Stimulated activated CD8-positive, alpha-beta memory T cell treated with anti-CD3 and anti-CD28 coated beads, Interleukin-4, amount 100 ng/mL, for 24 hours (primary cell): Measurements from ENCODE around the gene BOLA3.
A peak's percentile ranks its signal among the peaks of the same experiment; 100 is the strongest.
"Not testable (repeated sequence)": the region's sequence is repeated elsewhere in the genome, so short reads cannot be mapped to it uniquely, and the experiment has no call there.

ENCODE experiments used
- DNase-seq: peaks from one replicate; pipeline ENCODE4 v3.0.0-alpha.2; 2020; ENCODE audit warnings: low read depth

BOLA3 gene

DNA sequence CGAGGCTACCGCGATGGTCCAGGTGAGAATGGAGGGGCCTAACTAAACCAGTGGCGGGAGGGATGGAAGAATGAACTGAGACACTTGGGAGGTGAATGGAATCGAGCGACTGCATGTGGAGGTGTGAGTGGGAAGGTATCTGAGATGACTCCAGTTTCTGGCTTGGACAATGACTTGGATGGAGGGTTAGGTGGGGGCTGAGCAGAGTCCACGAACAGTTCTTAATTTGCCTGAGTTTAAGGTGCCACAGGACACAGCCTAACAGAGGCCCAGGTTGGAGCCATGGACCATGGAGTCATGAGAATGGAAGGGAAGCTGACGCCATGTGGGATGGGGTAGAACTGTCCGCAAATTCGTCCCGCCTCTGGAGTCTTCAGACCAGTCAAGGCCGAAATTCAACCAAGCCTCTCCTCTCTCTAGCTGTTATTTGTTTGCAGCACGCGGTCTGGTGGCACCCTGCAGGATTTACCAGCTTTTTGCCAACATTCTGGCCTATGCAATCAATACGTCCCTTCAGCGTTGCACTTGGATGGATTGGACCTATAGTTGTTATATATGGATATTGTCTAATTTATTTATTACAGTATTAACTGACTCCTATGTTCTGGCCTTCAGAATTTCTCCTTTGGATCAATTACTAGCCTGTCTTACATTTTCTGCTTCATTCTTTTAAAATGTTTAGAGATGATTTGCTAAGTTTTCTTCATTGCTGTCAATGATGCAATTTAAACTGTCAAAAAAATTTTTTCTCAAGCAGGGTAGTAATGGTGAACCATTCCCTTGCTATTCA lies 940 bp upstream of the BOLA3 start:
- no peak for DNase-seq

DNA sequence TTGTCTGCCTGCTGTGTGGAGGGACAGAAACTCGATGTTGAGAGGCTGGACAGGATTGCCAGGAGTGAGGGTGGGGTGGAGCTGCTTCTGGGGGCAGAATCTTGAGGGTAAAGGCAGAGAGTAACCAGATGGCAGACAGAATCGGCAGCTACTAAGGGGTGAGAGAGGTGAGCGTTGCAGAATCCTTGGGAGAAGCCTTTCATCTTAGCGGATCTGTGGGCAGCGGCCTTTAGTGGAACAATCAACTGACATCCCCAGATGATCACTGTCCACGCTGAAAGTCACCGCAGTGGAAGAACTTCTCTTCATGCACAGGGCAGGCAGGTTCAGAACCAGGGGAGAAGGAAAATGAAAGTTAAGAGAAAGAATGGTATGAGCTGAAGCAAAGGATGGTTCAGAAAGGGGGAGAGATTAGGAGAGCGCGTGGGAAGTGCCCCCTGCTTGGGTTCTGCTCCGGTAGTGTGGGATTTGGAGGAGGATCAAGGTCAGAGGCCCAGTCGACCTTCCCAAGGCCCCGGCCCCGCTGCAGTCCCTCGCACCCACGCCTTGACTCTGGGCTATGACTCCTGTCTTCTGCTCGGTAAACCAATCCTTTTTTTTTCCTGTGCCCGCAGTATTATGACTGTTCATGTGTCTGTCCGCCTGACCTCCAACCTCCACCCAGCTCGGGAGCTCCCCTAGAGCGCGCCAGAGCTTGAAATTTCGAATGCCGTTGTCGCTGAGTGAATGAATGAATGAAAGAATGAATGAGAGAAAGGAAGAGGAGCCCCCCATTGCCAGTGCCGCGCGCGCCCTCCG lies 584 bp downstream of the BOLA3 start:
- DNase-seq: no peak

DNA sequence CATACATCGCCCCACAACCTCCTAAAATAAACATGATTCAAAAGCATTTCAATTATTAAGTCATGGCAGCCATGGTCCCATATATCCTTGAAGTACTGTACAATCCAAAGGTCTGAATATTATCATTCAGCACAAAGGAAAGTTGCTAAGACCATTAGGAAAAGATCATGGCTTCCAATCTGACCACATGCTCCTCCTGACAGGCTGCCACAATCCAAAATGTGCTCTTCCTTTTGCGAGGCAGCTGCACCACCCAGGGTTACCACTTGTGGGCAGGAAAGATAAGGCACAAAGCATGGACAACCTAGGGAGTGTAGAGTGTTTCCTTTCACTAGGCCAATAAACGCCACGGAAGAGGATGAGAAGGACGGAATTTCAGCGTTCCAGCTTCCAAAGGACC lies 5.4 kb downstream of the BOLA3 start:
- DNase-seq: no peak

DNA sequence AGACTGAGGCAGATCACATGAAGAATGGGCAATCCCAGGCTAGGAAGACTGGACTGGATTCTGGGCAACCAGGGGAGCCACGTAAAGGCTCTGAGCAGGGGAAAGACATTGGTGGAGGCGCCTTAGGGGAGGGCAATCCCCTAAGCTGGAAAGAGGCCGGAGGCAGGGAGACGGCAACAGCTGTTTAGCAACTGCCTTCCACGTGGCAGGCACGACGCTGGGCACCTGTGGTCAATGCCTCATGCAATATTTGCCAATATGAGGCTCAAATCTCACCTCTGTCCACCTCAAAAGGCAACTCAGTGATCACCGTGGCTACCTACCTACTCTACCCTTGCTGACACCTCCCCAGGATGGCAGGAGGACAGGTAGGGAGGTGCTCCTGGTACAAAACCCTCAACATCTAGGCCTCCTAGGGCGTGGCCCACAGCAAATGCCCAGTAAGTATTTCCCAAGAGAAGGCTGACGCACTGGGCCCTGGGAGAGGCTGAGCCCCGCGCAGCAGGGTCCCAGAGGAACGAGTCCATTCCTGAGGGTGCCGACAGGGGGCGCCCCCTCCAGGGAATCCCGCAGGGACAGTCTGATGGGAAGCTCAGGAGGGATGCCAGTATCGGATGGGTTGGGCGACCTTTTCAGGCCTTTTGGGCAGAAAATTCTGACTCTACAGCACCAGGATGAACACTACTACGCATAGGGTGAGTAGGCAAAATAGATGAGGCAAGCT lies 8.9 kb downstream of the BOLA3 start:
- no peak for DNase-seq

DNA sequence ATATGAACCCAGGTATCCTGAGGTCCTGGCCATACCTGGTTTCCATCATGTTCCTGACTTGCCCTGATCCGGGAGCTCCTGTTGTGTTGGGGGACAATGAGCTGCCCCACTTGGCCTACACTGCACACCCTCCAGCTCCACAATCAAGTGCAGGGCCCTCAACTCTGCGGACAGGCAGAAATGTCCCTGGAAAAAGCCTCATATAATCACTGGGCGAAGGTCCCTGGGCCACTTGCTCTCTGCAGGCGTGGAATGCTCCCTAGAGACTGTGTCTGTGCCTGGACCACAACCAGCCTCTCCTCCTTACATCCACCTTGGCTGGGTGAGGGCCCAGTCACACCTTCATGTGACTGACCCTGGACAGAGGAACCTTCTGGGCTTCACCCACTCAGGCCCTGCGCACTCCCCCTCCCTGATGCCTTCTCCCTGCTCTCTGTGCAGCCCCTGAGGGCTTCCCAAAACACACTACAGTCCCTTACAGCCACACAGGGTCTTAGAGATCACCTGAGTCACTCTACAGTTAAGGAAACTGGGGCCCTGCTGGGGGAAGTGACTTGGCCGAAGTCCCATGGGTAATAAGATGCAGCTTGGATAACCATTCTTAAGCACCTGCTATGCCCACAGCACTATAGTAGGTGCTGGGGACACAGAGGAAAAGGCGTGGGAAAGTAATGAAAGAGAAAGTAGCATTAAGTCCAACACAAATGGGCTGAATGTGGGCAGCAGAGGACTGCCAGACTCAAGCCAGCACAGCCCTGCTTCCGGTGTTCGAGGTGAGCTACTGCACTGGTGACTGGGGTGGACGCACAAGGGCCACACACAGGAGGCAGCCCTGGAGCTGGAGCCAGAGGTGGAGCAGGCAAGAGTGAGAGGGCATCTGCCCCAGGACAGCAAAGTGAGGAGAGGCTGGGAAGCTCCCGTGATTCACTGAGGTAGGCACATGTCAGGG lies 9.8 kb downstream of the BOLA3 start:
- no peak for DNase-seq

DNA sequence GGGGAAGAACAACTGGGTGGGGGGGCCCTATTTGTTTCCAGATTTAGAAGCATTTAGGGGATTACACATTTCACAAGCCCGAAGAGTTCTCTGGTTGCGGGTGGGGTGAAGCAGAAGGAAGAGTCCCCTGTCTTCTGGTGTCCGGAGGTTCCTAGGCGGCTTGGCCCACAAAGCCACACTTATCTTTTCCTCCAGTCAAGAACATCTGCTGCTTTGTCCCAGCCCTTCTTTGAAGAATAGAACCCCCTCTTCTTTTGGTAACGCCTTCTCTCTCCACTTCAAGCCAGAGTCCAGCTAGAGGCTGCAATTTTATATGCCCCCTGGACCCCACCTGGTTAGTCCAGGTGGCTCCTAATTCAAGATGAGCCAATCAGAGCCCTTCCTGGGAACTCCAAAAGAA lies 15.8 kb downstream of the BOLA3 start:
- DNase-seq: no peak

DNA sequence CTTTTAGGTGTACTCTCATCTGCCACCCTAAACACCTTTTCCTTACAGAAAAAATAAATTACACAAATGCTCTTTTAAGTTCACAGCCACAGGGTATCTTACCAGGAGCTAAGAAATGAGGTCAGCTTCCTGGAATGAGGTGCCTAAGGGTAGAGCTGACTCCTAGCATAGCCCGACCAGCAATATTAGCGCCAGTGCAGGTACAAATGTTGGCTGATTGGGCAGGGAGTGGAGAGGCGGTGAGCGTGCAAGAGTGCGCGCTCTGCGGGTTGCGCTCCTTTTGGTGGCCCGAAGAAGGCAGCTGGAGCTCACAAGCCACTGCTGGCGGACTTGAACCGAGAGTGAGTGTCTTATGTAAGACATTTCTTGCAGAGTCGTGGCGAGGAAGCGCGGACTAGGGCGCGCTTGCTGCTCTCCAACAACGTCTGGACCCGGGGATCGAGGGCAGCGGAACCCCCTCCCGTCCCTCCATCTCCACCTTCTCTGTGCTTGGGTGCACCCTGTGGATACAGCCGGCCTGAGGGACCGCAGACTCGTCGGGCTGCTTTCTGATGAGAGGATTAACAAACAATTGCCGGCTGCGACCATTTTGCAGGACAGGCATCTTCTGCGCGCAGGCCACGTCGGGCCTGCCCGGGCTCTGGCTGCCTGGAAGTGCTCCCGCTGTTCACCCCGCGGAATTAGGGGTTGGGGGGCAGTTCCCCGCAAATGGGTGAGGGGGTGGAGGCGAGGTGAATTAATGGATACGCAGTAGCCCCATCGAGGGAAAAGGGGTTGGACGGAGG lies 17.3 kb downstream of the BOLA3 start:
- no peak for DNase-seq

DNA sequence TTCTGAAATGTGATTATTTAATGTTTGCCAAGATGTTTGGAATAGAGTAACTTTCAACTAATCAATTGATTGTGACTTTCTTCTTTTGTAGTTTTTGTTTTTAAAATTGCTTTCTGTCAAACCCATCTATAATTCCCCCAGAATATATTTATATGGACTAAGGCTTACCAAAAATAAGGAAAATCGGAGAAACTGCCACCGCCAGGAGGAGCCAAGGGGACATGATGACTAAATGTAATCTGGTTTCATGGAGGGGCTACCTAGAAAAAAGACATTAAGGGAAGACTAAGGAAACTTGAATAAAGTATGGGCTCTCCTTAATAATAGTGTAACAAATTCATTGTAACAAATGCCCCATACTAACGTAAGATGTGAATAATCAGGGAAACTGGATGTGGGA lies 19.5 kb downstream of the BOLA3 start:
- no peak for DNase-seq

DNA sequence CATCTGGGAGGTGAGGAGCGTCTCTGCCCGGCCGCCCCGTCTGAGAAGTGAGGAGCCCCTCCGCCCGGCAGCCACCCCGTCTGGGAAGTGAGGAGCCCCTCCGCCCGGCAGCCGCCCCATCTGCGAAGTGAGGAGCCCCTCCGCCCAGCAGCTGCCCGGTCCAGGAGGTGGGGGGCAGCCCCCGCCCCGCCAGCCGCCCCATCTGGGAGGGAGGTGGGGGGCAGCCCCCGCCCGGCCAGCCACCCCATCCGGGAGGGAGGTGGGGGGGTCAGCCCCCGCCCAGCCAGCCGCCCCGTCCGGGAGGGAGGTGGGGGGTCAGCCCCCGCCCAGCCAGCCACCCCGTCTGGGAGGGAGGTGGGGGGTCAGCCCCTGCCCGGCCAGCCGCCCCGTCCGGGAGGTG lies 23.8 kb downstream of the BOLA3 start:
- DNase-seq: not testable (repeated sequence)

DNA sequence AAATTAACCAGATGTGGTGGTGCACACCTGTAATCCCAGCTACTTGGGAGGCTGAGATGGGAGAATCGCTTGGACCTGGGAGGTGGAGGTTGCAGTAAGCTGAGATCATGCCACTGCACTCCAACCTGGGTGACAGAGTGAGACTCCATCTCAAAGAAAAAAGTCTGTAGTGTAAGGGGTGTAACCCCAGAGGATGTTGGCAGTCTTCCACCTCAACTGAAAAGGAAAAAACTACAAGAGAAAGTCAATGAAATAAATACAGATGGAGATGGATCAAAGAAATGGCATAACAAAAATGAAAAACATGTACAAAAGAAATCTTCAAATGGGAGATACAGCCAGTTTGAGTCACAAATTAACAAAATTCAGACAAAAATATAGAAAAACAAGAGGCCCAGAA lies 25.9 kb downstream of the BOLA3 start:
- not testable (repeated sequence) for DNase-seq

DNA sequence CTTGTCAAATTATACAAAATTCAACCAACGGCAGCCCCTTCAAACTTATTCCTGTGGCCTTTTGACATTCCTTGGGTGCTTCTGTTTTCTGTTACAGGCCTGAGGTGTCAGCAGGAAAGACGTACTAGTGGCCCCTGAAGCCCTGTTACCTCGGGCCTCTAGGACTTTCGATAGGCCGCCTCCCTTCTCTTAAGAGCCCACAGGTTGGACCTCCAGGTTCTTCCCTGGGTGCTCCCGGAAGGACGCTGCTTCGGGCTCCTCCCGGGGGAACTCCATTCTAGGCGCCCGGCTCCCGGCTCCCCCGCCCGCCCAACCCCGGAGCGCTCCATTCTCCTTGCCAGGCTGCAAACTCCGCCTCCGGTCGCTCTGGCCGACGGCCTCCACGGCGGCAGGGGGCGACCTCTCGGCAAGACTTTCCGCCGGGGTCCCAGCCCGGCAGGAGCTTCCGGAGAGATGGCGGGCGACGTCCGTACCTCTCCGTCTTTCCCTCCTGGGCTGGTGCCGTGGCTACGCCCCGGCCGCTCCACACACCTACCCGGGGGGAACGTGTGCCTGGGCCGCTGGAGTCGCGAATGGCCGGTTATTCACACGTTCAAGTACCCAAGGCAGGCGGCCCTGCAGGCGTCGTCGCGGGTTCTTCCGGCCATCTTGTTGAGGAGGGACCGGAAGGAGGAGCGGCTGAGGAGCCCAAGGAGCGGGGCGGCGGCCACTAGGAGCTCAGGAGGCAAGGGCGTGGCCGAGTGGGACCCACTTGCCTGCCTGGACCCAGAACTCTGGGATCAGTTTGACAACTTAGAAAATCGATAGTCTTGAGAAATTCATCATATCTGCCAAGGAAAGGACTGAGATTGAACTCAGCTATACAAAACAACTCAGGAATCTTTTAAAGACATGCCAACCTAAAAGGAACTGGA lies 27.5 kb downstream of the BOLA3 start:
- DNase-seq: peak; percentile 83

DNA sequence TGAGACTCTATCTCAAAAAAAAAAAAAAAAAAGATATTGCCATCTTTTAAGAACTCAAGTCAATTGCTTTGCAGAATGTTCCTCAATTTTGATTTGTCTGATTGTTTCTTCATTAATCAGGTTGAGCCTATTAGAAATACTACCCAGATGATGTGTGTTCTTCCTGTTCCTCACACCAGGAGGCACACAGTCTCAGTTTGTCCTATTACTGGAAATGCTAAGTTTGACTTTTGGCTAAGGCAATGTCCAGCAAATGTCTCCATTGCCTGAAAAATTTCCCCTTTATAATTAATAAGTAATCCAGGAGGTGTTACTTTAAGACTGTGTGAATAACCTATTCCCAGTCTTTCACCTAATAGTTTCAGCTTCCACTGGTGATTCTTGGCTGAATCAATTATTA lies 28.4 kb downstream of the BOLA3 start:
- DNase-seq: no peak

DNA sequence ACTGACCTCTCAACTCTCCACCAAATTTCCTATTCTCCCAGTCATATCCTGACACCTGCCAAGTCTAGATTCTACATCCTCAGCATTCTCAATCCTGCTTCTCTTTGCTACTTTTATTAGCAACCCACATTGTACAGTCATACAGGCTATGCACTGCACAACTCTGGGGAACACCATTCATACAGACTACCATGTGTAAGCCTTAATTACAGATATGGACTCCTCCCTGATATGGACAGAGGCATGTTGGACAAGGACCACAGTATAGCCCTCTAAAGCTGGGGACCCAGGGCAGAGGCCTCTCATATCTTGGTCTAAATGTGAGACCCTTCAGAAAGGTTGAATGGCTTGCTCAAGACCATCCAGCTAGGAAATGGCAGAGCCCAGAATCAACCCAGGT lies 36.3 kb downstream of the BOLA3 start:
- DNase-seq: no peak

DNA sequence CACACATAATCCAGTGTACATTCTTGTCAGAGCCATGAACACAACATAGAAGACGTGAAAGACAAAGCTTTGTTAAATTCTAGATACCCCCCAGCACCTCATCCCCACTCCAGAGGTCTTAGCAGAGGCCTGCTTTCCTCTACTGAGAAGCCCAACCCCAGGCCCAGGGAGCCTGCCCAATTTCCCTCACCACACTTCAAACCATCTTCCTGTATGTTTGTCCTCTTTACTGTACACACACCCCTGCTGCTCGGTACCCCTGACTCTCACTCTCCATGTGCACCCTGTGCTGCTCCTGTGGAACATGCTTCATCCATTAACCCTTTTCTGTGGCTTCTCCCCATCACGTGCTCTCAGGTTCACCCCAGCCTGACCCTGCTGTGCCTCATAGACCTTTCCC lies 37.2 kb downstream of the BOLA3 start:
- no peak for DNase-seq

DNA sequence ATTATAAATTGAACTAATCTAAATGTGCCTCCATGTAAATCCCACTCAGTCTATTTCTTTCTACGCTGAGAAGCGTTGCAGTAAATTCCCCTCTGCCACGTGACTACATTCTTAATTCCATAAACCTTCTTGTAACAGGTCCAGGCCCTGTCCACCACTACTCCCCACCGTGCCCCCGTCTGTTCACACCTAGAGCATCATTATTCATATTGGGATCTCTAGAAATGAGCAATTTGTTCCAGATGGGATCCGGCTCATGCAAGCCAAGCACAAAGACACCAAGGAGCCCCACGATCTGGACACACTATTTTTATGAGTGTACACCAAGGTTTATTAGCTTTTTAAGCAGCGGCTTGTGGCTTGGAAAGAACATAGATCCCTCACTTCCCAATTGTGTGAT lies 38.2 kb downstream of the BOLA3 start:
- no peak for DNase-seq

DNA sequence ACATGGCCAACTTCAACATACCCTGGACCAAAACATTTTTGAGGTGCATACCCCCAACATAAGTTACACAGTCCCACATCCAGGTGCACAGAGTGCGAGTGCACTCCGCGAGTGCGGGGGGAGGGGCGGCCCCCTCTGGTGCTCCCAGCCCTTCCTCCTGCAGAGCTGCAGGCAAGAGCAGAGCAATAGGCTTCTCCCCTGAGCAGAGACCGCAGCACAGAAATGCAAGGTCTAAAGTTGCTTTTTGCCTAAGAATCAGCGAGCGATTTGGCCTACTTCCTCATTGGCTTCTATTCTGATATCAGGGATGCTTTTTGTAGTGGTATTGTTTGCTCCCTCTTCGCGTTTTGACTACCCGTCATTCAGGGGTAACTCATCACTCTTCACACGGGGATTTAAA lies 40.6 kb downstream of the BOLA3 start:
- DNase-seq: no peak

DNA sequence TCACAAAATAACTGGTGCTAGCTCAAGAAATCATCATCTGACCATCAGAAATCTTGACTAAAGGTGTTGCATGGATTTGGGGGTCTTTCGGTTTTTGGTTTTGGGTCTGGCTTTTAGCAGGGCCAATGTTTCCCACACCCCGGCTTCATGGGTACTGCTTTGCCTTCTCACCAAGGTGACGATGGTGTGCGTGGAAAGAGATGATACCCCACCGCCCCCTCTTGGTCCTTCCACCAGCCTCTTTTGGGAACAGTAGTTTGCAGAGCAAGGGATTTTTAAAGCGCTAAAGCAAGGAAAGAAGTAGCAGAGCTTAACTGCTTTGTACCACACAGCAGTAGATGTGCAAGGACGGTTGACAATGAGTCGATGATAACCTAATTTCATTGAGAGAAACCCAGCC lies 42.3 kb downstream of the BOLA3 start:
- no peak for DNase-seq

DNA sequence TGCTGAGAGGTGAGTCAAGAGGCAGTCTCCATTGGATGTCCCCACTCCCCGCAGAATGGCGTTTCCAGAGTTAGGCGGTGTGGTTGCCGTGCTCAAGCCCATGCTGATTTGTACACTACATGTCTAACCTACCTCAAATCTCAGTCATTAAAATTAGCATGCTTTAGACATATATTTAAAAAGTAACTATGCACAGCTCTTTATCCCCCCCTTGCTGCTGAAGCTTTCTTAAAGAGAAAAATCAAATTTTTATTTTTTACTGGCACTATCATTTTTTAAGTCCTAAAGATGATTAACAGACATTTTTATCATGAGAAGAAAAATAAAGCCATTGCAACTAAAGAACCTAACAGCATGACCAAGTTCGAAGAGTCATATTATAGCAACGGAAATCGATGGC lies 42.9 kb downstream of the BOLA3 start:
- DNase-seq: no peak

DNA sequence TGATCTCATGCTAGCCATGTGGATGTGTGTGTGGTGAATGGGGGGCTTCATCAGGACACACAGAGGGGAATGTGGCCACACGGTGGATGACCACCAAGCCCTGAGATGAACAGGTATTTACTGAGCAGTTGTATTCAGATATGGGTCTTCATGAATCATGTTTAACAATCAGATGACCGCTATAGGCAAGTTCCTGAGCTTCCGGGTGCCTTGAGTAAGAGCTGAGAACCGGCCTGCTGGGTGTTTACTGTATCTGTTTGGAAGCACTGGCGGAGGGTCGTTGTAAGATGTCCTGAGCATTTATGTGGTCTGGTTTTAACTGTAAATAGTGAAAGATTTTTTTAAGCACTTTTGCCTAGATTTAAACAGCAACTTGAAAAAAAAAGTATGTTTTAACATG lies 43.9 kb downstream of the BOLA3 start:
- no peak for DNase-seq

DNA sequence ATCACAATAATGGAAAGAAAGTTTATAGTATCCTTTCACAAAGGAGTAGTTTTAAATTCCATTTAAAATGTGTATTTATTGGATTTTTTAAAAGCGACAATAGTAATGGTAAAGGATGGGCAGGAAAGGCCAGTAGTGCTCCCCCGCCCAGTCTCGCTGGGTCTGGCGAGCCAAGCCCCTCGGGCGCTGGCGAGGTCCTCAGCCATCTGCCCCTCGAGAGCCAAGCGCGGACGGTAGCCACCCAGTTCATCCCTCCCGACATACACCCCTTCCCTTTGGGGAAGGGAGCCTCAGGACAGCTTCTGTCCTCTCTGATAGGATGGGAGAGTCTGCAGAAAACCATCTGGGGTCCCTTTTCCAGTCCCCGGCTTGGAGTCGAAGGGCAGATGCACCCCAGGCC lies 45.2 kb downstream of the BOLA3 start:
- no peak for DNase-seq
